AG09319 (cell line): ENCODE measurements around the gene CPSF4L.

Source experiments
- DNase-seq: peaks from one replicate; pipeline ENCODE4 v3.0.0-alpha.2; 2010; ENCODE audit warnings: low read depth; ENCODE audit errors: extremely low read depth
- TF ChIP-seq, protein P1 (sequence below): IDR thresholded peaks from 2 replicates; pipeline ENCODE4 v1.5.1; 2011; ENCODE audit warnings: low read depth, mild to moderate bottlenecking, inconsistent platforms, low read length, moderate library complexity

CPSF4L gene

DNA sequence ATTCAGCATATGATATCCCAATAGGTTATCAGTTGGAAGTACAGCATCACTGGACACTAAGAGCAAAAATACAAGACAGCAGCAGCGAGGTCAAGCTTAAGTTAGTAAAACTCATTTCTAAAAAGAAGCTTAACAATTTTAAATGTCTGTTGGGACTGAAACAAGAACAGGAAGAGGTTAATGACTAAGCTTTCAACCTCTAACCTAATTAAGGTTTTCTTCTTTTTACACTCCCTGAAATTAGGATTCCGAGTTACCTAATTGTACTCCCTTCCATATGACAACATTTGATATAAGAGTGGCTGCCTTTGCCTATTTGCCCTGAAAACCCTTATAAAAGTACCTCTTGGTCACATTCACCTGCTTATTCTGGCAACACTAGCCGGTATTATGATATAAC is 34.3 kb downstream of the CPSF4L start:
- TF ChIP-seq, protein P1, sequence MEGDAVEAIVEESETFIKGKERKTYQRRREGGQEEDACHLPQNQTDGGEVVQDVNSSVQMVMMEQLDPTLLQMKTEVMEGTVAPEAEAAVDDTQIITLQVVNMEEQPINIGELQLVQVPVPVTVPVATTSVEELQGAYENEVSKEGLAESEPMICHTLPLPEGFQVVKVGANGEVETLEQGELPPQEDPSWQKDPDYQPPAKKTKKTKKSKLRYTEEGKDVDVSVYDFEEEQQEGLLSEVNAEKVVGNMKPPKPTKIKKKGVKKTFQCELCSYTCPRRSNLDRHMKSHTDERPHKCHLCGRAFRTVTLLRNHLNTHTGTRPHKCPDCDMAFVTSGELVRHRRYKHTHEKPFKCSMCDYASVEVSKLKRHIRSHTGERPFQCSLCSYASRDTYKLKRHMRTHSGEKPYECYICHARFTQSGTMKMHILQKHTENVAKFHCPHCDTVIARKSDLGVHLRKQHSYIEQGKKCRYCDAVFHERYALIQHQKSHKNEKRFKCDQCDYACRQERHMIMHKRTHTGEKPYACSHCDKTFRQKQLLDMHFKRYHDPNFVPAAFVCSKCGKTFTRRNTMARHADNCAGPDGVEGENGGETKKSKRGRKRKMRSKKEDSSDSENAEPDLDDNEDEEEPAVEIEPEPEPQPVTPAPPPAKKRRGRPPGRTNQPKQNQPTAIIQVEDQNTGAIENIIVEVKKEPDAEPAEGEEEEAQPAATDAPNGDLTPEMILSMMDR: no peak
- no peak for DNase-seq

DNA sequence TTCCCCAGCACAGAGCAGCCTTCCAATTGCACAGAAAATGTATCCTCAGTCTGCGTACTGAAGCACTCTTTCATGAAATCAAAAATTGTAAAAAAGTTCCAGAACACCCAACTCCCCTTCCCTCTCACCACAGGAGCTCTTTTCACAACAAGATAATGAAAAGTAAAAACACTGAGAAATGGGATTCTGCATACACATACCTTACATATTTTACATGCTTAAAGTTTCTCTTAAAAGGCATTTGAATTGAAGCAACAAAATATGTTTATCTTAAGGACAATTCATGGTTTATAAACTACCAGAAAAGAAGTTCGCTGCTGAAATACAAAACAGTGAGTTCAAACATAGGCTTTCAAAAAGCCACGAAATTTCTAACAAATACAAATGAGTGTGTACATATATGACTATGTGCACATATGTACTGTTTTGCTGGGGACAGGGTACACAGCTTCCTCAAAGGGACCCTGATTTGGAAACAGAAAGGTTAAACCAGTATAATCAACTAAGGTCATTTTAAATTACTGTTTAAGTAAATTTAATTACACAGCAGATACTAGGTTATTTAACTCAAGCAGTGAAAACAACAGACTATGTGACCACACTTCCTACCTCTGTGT is 35.0 kb downstream of the CPSF4L start:
- TF ChIP-seq, protein P1: no peak
- DNase-seq: no peak

DNA sequence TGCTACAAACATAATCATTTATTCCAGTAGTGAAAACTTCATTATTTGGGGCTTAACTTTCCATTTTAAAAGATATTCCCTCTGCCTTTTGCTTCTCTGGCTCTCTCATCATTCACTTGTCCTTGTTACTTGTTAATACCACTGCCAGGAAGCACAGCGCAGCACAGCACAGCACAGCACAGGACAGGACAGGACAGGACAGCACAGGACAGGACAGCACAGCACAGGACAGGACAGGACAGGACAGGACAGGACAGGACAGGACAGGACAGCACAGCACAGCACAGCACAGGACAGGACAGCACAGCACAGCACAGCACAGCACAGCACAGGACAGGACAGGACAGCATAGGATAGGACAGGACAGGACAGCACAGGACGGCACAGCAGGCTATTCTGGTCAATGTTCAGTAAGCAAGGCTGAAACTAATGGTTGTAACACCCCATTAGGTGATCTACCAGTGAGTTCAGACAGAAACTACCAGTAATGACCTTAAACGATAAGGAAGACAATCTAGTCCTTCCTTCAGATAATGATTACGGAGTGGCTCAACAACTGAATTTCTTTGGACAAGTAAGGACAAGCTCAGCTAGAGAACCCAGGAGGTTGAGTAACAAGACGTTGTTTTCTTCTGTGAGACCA is 36.9 kb downstream of the CPSF4L start:
- TF ChIP-seq, protein P1: no peak
- DNase-seq: no peak

DNA sequence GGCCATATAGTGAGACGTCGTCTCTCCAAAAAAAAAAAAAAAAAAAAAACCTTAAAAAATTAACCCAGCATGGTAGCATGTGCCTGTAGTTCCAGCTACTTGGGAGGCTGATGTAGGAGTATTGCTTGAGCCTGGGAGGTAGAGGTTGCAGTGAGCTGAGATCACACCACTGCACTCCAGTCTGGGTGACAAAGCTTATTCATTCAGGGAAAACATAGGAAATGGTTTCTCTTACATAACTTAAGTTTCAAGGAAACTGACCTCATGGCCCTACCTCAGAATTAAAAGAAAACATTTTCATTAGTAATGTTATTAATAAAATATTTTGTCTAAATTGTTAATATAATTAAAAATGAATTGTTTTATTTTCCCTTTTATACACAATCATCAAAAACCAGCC is 37.4 kb downstream of the CPSF4L start:
- TF ChIP-seq, protein P1: no peak
- no peak for DNase-seq

DNA sequence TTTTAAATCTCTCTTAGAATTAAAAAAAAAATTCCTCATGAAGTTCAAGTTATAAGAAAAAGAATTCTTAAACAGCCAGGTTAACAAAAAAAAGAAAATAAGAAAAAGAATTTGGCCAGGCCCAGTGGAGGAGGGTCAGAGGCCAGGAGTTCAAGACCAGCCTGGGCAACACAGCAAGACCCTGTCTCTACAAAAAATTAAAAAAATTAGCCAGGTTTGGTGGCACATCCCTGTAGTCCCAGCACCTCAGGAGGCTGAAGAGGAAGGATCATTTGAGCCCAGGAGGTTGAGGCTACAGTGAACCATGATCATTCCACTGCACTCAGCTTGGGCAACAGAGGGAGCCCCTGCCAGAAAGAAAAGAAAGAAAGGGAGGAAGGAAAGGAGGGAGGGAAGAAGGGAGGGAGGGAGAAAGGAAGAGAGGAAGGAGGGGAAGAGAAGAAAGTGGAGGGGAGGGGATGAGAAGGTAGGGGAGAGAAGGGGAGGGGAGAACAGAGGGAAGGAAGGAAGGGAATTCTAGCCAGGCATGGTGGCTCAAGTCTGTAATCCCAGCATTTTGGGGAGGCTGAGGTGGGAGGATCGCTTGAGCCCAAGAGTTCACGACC is 38.0 kb downstream of the CPSF4L start:
- TF ChIP-seq, protein P1: no peak
- DNase-seq: no peak

DNA sequence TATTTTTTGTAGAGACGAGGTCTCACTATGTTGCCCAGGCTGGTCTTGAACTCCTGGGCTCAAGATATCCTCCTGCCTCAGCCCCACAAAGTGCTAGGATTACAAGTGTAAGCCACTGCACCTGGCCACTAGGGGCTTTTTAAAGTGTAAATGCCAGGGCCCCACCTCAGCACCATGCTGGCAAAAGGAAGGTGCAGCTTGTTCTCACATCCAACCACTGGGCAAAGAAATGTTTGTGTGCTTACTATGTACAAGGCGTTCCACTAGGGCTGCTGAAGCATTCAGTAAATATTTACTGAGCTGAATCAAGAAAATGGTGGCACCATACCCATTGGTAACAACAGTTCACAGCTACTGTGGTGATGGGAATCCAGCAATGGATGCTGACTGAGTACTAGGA is 46.2 kb downstream of the CPSF4L start:
- TF ChIP-seq, protein P1: no peak
- no peak for DNase-seq

DNA sequence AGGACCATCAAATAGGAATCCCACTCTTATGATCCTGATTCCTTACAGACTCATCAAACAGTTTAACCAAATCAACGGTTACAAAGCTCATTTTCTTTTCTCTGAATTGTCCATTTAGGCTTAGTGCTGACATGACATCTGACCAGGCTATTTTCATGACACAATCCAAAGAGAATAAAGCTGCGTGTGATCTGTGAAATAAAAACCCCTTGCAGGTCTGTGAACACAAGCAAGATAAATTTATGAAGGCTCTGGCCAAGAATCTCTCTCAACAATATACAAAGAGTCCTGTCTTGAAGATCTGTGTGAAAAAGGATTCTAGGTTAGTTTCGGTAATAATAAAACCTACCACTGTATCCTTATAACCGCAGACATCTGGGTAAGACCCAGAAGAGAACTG is 46.8 kb downstream of the CPSF4L start:
- DNase-seq: no peak
- TF ChIP-seq, protein P1: no peak
